Stimulated activated naive CD4-positive, alpha-beta T cell treated with Interleukin-2 at 50 U/mL for 16 hours (primary cell): ENCODE data around the gene TOR1AIP2.

Source experiments
- DNase-seq: peaks from one replicate; lab custom pipeline; 2025; lab: John Stamatoyannopoulos, UW

The TOR1AIP2 gene

GRCh38 chr1:179825798-179826460 lies 51.7 kb downstream of the TOR1AIP2 start:
- no peak for DNase-seq

- no peak for DNase-seq
These were observed 52.4 kb downstream of the TOR1AIP2 start for GRCh38 chr1:179825206-179825605.

- no peak for DNase-seq
These were observed 53.3 kb downstream of the TOR1AIP2 start for GRCh38 chr1:179824265-179824664.

GRCh38 chr1:179823693-179824092 lies 53.9 kb downstream of the TOR1AIP2 start:
- no peak for DNase-seq

- no peak for DNase-seq
These were observed 55.5 kb downstream of the TOR1AIP2 start for GRCh38 chr1:179822065-179822464.

GRCh38 chr1:179821524-179821923 lies 56.1 kb downstream of the TOR1AIP2 start:
- no peak for DNase-seq

GRCh38 chr1:179820226-179820970 lies 57.2 kb downstream of the TOR1AIP2 start:
- DNase-seq = no peak

- no peak for DNase-seq
These were observed 58.8 kb downstream of the TOR1AIP2 start for GRCh38 chr1:179818743-179819173.

- DNase-seq = no peak
These were observed 59.3 kb downstream of the TOR1AIP2 start for GRCh38 chr1:179818260-179818659.

GRCh38 chr1:179817789-179818188 lies 59.8 kb downstream of the TOR1AIP2 start:
- DNase-seq = no peak

GRCh38 chr1:179817056-179817455 lies 60.5 kb downstream of the TOR1AIP2 start:
- no peak for DNase-seq

- DNase-seq = no peak
These were observed 61.2 kb downstream of the TOR1AIP2 start for GRCh38 chr1:179816196-179816960.

- no peak for DNase-seq
These were observed 62.0 kb downstream of the TOR1AIP2 start for GRCh38 chr1:179815641-179816040.

GRCh38 chr1:179814546-179814838 lies 63.1 kb downstream of the TOR1AIP2 start:
- DNase-seq = no peak

- no peak for DNase-seq
These were observed 63.7 kb downstream of the TOR1AIP2 start for GRCh38 chr1:179813626-179814545.

- no peak for DNase-seq
These were observed 64.9 kb downstream of the TOR1AIP2 start for GRCh38 chr1:179812501-179813292.

- no peak for DNase-seq
These were observed 67.3 kb downstream of the TOR1AIP2 start for GRCh38 chr1:179810367-179810715.

GRCh38 chr1:179809506-179810366 lies 67.9 kb downstream of the TOR1AIP2 start:
- peak; percentile 41 for DNase-seq

- no peak for DNase-seq
These were observed 69.1 kb downstream of the TOR1AIP2 start for GRCh38 chr1:179808503-179808902.
